ENCODE data around the gene SYDE1. TPM values are rescaled to one million over a fixed set of nuclear protein-coding genes. Genes with fewer than 3 reads are reported as not detected.

SYDE1 gene
- total and polyA plus RNA-seq, 2 experiments from 2014 or later = 4.1 to 21.4 TPM

- no peaks in the 10 kb centered on the region for H3K9me2 ChIP-seq (ENCODE audit: insufficient read depth)
- DNase-seq (ENCODE audit: low spot score) (no peak), ATAC-seq (no peak)
- Mint-ChIP-seq H3K27me3 (ENCODE audit: insufficient read depth, low read depth, poor library complexity) (peaks cover 2% of the 10 kb centered on the region), H3K4me1 (no peaks in the 10 kb centered on the region), H3K27ac (no peak overlapping the region), H3K36me3 (ENCODE audit: low read depth) (no peaks in the 10 kb centered on the region; the same call in 2 of the 3 replicates), H3K4me3 (no peak overlapping the region), H3K9me3 (peaks cover 26% of the 10 kb centered on the region)
- no peaks in the 10 kb centered on the region for H3K27me3 ChIP-seq (ENCODE audit: insufficient read depth)
- H3K79me2 ChIP-seq (replicated peaks; ENCODE audit: insufficient read depth) = no peaks in the 10 kb centered on the region
- H3K4me2 ChIP-seq = no peak overlapping the region
- no peaks in the 10 kb centered on the region for H3K4me1 ChIP-seq (ENCODE audit: insufficient read depth)
- no peak overlapping the region for H2AFZ ChIP-seq
- H4K20me1 ChIP-seq (replicated peaks; ENCODE audit: insufficient read depth) = no peaks in the 10 kb centered on the region
- TF ChIP-seq ZNF331 (CRISPR knock-in tag; IDR thresholded peaks at IDR 0.05; ENCODE audit: low read depth) (no peak), POLR2AphosphoS5 (IDR thresholded peaks at IDR 0.05; ENCODE audit: low read depth) (no peak), STAT1 (IDR thresholded peaks at IDR 0.05; ENCODE audit: unreplicated experiment) (no peak), ZNF462 (CRISPR knock-in tag; IDR thresholded peaks at IDR 0.05) (no peak), NANOG (IDR thresholded peaks at IDR 0.05; ENCODE audit: borderline replicate concordance) (no peak), REST (IDR thresholded peaks at IDR 0.05; ENCODE audit: unreplicated experiment) (no peak), JUNB (IDR thresholded peaks at IDR 0.05; ENCODE audit: unreplicated experiment) (no peak), EZH2 (IDR thresholded peaks at IDR 0.05; ENCODE audit: low read depth, unreplicated experiment) (no peak), ZNF114 (CRISPR knock-in tag; IDR thresholded peaks at IDR 0.05) (no peak), CREB1 (CRISPR knock-in tag; IDR thresholded peaks at IDR 0.05; ENCODE audit: low read depth) (no peak), CTCF (conservative IDR thresholded peaks at IDR 0.05; ENCODE audit: low read depth in 2 of 2) (no peak)
- no peaks in the 10 kb centered on the region for H3F3A ChIP-seq (replicated peaks; ENCODE audit: low read depth)
- H3K27ac ChIP-seq (ENCODE audit: low read depth) = no peak overlapping the region
- no peak overlapping the region for H3K4me3 ChIP-seq
- H3K36me3 ChIP-seq (ENCODE audit: insufficient read depth) = no peaks in the 10 kb centered on the region
Measured at GRCh38 chr19:15136234-15136954, 29.2 kb downstream of the SYDE1 start.
